ENCODE results near the gene ARL5C. TPM values are rescaled to one million over a fixed set of nuclear protein-coding genes. Genes with fewer than 3 reads are reported as not detected.

ARL5C gene
- total and polyA plus RNA-seq, 4 experiments from 2014 or later, result not detected

DNA sequence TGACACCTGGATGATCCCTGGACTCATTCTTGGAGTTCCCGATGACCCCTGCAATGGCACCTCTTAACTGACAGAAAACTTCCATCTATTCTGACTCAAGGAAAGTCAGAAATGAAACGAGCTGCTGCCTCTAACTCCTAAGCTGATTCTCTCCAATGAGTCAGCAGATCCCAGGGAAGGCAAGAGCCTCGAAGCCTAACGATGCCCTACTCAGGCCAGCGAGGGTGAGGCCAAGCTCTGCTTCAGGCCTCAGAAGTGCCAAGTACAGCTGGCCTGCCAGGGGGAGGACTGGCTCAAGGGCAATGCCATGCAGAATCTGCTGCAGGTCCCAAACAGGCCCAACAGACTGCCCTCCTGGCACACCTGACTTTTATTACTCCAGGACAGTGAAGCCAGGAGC, 50.8 kb downstream of the ARL5C start:
- Histone ChIP-seq H3K4me3 (ENCODE audit: low read length in 2 of 2) (no peak overlapping the region), H3K27ac (ENCODE audit: low read depth, low read length) (no peak overlapping the region), H3K9me3 (ENCODE audit: control insufficient read depth in 1 of 2, low read length in 2 of 2) (no peaks in the 10 kb centered on the region), H3K27me3 (ENCODE audit: insufficient read depth, low read length) (no peaks in the 10 kb centered on the region), H3K4me1 (ENCODE audit: insufficient read depth, low read length) (no peaks in the 10 kb centered on the region), H3K36me3 (ENCODE audit: insufficient read depth, low read length) (no peaks in the 10 kb centered on the region)
- no peak for DNase-seq
- no peaks in the 10 kb centered on the region for H3K36me3 Mint-ChIP-seq
- H3K4me3 Mint-ChIP-seq, result no peak overlapping the region
- no peak overlapping the region for H3K27ac Mint-ChIP-seq
- CTCF ChIA-PET (ENCODE audit: partially characterized antibody), result interaction anchor here (1.3 kb wide), 1 partner anchor 36 kb away, joined by 3 read pairs; the partner anchor contains the start of gene PLXDC1
- peaks cover 0 to 3% (median under 1%) of the 10 kb centered on the region in 4 donors for H3K4me1 Mint-ChIP-seq
- no peaks in the 10 kb centered on the region for H3K9me3 Mint-ChIP-seq
- H3K27me3 Mint-ChIP-seq, result no peaks in the 10 kb centered on the region
- intact Hi-C loops (cut with micrococcal nuclease), result no loop called here
- POLR2A ChIA-PET (ENCODE audit: partially characterized antibody), result no interaction called here

DNA sequence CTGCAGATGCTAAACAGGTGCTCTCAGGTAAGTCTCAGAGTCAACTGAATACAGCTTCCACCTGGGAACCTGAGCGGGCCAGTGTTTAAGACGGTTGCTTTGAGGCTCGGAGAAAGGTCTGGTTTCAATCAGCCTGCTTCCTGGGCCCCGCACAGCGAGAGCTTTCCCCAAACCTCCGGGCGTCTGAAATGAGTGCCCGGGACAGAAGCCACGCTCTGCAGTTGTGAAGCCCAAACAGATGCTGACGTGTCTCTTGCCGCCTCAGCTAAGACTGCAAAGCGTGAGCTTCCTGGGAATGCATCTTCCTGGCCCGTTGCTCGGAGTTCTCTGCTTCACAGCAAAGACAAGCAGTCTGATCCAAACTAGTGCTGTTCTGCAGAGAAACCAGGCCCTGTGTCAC, 51.2 kb downstream of the ARL5C start:
- H3K9me3 Mint-ChIP-seq, result no peaks in the 10 kb centered on the region
- no peaks in the 10 kb centered on the region for H3K27me3 Mint-ChIP-seq
- Histone ChIP-seq H3K9me3 (ENCODE audit: control insufficient read depth in 1 of 2, low read length in 2 of 2) (no peaks in the 10 kb centered on the region), H3K27me3 (ENCODE audit: insufficient read depth, low read length) (no peaks in the 10 kb centered on the region), H3K4me1 (ENCODE audit: insufficient read depth, low read length) (no peaks in the 10 kb centered on the region), H3K27ac (ENCODE audit: low read depth, low read length) (no peak overlapping the region), H3K4me3 (ENCODE audit: low read length in 2 of 2) (no peak overlapping the region), H3K36me3 (ENCODE audit: insufficient read depth, low read length) (no peaks in the 10 kb centered on the region)
- no peaks in the 10 kb centered on the region for H3K36me3 Mint-ChIP-seq
- H3K4me3 Mint-ChIP-seq, result no peak overlapping the region
- ChIA-PET CTCF (ENCODE audit: partially characterized antibody) (interaction anchor here (0.7 to 1.3 kb wide), 2 partner anchors 37 to 132 kb away, joined by 3 to 4 read pairs; partner anchors contain the start of gene PLXDC1), POLR2A (ENCODE audit: partially characterized antibody) (no interaction called here)
- H3K27ac Mint-ChIP-seq, result no peak overlapping the region
- peaks cover 0 to 3% (median 1%) of the 10 kb centered on the region in 4 donors for H3K4me1 Mint-ChIP-seq
- intact Hi-C loops (cut with micrococcal nuclease), result no loop called here
- no peak for DNase-seq

DNA sequence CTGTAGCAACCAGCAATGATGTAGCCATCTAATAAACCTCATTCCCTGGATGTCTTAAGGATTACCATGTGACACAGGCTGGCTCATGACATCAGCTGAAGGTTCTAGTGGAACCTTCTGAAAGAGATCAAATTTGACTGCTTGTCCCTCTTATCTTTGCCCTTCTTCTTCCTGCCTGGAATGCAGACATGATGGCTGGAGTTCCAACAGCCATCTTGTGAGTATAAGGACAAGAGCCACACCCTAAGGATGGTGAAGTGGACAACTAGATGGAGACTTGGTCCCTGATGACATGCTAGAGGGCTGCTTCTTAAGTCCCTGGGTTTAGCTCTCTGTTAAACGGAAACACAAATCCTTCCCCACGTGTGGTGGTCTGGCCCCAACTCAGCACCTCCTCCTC, 52.1 kb downstream of the ARL5C start:
- Mint-ChIP-seq H3K4me3 (no peak overlapping the region), H3K36me3 (no peaks in the 10 kb centered on the region), H3K9me3 (no peaks in the 10 kb centered on the region), H3K27ac (peak overlapping the region in 2 of 7 donors; percentile 36 to 61), H3K27me3 (no peaks in the 10 kb centered on the region), H3K4me1 (peaks cover 0 to 3% (median 1%) of the 10 kb centered on the region in 4 donors)
- POLR2A ChIA-PET (ENCODE audit: partially characterized antibody), result no interaction called here
- no peaks in the 10 kb centered on the region for H3K36me3 ChIP-seq (ENCODE audit: insufficient read depth, low read length)
- DNase-seq, result no peak
- H3K4me1 ChIP-seq (ENCODE audit: insufficient read depth, low read length), result no peaks in the 10 kb centered on the region
- H3K9me3 ChIP-seq (ENCODE audit: control insufficient read depth in 1 of 2, low read length in 2 of 2), result no peaks in the 10 kb centered on the region
- CTCF ChIA-PET (ENCODE audit: partially characterized antibody), result no interaction called here
- intact Hi-C loops (cut with micrococcal nuclease), result no loop called here
- no peak overlapping the region for H3K4me3 ChIP-seq (ENCODE audit: low read length in 2 of 2)
- no peaks in the 10 kb centered on the region for H3K27me3 ChIP-seq (ENCODE audit: insufficient read depth, low read length)
- no peak overlapping the region for H3K27ac ChIP-seq (ENCODE audit: low read depth, low read length)

DNA sequence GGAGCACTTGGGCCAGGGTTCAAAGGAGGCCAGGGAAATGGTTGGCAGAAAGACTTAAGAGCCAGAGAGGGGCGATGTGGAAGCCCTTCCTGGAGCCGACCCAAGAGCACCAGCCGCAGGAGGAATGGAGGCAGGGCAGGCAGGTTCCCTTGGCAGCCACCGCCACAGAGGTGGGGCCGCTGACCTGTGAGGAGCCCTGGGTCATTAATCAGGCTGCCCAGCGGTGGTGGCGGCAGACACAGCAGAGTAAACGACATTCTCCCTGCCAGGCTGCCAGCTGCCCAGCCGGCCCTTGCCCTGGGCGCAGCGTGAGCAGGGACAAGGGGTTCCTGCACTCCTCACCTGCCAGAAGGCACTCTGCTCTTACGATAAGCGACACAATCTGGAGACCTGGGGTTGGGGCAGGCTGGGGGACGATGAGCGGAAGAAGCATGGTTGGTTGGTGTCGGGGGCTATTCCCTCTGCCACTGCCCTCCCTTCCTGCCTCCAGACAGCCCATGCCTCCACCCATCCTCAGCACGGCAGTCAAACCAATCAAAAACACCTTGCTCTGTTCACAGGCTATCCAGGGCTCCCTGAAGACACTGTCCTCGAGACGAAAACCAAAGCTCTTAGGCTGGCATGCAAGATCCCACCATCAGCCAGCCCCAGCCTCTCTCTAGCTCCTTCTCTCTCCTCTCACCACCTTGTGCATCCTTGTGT, 55.4 kb downstream of the ARL5C start:
- peak overlapping the region in 3 of 7 donors; percentile 55 to 80 (median 70) for H3K27ac Mint-ChIP-seq
- no peaks in the 10 kb centered on the region for H3K36me3 Mint-ChIP-seq
- no peaks in the 10 kb centered on the region for H3K9me3 ChIP-seq (ENCODE audit: control insufficient read depth in 1 of 2, low read length in 2 of 2)
- H3K4me3 Mint-ChIP-seq, result no peak overlapping the region
- H3K4me1 Mint-ChIP-seq, result peaks cover 0 to 2% (median 0%) of the 10 kb centered on the region in 4 donors
- H3K4me1 ChIP-seq (ENCODE audit: insufficient read depth, low read length), result no peaks in the 10 kb centered on the region
- no peaks in the 10 kb centered on the region for H3K27me3 Mint-ChIP-seq
- no peaks in the 10 kb centered on the region for H3K27me3 ChIP-seq (ENCODE audit: insufficient read depth, low read length)
- no peaks in the 10 kb centered on the region for H3K9me3 Mint-ChIP-seq
- POLR2A ChIA-PET (ENCODE audit: partially characterized antibody), result no interaction called here
- no peaks in the 10 kb centered on the region for H3K36me3 ChIP-seq (ENCODE audit: insufficient read depth, low read length)
- no peak overlapping the region for H3K27ac ChIP-seq (ENCODE audit: low read depth, low read length)
- CTCF ChIA-PET (ENCODE audit: partially characterized antibody), result interaction anchor here (2.7 kb wide), 1 partner anchor 43 kb away, joined by 6 read pairs; no protein-coding TSS in a partner anchor
- intact Hi-C loops (cut with micrococcal nuclease), result no loop called here
- no peak overlapping the region for H3K4me3 ChIP-seq (ENCODE audit: low read length in 2 of 2)
- DNase-seq, result no peak

DNA sequence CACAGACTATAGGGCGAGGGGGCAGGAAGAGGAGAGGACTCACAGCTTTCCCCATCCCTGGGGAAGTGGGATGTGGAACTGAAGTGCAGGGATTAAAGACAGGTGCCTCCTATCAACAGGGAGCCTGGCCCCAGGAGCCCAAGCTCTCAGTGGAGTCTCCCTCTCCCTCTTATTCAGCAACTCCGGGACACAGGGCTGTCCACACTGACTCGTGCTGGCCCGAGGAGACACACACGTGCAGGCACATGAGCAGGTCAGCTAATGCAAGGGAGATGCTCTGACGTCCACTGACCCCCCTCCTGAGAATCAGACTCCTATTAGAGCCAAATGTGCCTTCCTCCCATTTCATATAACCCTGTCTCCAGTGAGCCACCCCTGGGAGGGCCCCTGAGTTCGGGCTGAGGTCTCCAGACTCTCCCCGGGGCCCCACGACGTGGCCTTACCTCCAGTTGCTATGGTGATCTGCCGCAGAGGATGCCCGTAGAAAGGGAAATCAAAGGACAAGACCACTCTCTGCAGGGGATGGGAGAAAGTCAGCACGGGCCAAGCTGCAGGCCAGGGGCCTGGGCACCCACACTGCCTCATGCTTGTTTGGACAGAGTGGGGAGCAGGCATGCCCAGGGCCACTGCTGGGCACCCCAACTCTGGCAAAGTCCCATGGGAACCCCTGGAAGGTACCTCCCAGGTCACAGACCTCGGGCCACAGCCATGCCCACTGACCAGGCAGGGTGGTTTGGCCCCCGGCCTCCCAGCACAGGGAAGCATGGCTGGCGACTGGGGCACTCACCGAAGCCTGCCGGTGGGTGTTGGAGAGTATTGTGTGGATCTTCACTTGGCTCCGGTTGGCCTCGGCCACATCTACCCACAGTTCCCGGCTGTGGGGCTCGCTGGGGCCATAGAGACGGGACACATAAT, 57.2 kb downstream of the ARL5C start:
- Histone ChIP-seq H3K36me3 (ENCODE audit: insufficient read depth, low read length) (no peaks in the 10 kb centered on the region), H3K9me3 (ENCODE audit: control insufficient read depth in 1 of 2, low read length in 2 of 2) (no peaks in the 10 kb centered on the region), H3K4me1 (ENCODE audit: insufficient read depth, low read length) (no peaks in the 10 kb centered on the region), H3K27ac (ENCODE audit: low read depth, low read length) (no peak overlapping the region), H3K4me3 (ENCODE audit: low read length in 2 of 2) (no peak overlapping the region), H3K27me3 (ENCODE audit: insufficient read depth, low read length) (no peaks in the 10 kb centered on the region)
- Mint-ChIP-seq H3K4me3 (no peak overlapping the region), H3K36me3 (no peaks in the 10 kb centered on the region), H3K4me1 (peaks cover 0 to 2% (median 0%) of the 10 kb centered on the region in 4 donors), H3K27ac (no peak overlapping the region), H3K9me3 (no peaks in the 10 kb centered on the region), H3K27me3 (no peaks in the 10 kb centered on the region)
- no peak for DNase-seq
- ChIA-PET CTCF (ENCODE audit: partially characterized antibody) (interaction anchor here (0.6 to 2.7 kb wide), 3 partner anchors 45 to 175 kb away, joined by 3 to 6 read pairs (median 4); no protein-coding TSS in a partner anchor), POLR2A (ENCODE audit: partially characterized antibody) (no interaction called here)
- intact Hi-C loops (cut with micrococcal nuclease), result no loop called here

DNA sequence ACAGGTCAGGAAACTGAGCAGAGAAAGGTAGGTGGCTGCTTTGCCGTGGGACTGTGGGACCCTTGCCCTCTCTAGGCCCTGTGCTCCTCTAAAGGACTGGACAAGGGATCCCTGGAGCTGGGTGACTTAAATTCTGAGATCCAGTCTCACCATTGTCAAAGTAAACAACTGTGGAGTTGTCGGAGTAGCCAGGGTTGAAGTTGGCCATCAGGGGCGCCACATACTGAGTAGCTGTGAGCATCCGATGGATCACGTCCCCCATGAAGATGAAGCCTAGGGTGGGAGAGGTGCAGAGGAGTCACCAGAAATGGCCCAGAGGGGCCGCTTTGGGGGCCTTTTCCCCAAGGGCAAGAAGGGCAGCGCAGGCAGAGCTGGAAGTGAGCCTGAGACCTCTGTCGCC, 58.0 kb downstream of the ARL5C start:
- Histone ChIP-seq H3K36me3 (ENCODE audit: insufficient read depth, low read length) (no peaks in the 10 kb centered on the region), H3K4me1 (ENCODE audit: insufficient read depth, low read length) (no peaks in the 10 kb centered on the region), H3K9me3 (ENCODE audit: control insufficient read depth in 1 of 2, low read length in 2 of 2) (no peaks in the 10 kb centered on the region), H3K27me3 (ENCODE audit: insufficient read depth, low read length) (no peaks in the 10 kb centered on the region), H3K27ac (ENCODE audit: low read depth, low read length) (no peak overlapping the region), H3K4me3 (ENCODE audit: low read length in 2 of 2) (no peak overlapping the region)
- peak overlapping the region in 2 of 7 donors; percentile 24 to 46 for H3K27ac Mint-ChIP-seq
- H3K9me3 Mint-ChIP-seq, result no peaks in the 10 kb centered on the region
- intact Hi-C loops (cut with micrococcal nuclease), result no loop called here
- no peak for DNase-seq
- H3K36me3 Mint-ChIP-seq, result no peaks in the 10 kb centered on the region
- ChIA-PET CTCF (ENCODE audit: partially characterized antibody) (interaction anchor here (0.6 kb wide), 1 partner anchor 174 kb away, joined by 3 read pairs; no protein-coding TSS in a partner anchor), POLR2A (ENCODE audit: partially characterized antibody) (no interaction called here)
- H3K4me1 Mint-ChIP-seq, result peaks cover 0 to 2% (median 0%) of the 10 kb centered on the region in 4 donors
- no peaks in the 10 kb centered on the region for H3K27me3 Mint-ChIP-seq
- H3K4me3 Mint-ChIP-seq, result no peak overlapping the region

DNA sequence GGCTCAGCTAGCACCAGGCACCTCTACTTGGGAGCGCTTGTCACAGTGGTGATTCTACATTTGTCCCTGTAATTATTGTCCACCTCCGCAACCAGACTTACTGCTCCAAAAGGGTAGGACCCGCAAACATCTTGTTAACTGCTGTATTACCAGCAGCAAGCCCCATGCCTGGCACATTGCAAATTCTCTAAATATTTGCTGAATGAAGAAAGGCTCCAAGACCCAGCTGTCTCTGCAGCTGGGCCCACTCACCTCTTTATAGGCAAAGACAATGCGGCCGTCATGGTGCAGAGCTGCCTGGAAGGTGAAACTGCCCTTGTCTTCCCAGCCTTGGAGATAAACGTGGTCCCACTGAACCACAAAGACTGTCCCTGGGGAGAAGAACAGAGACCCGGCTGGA, 58.8 kb downstream of the ARL5C start:
- Mint-ChIP-seq H3K4me3 (no peak overlapping the region), H3K9me3 (no peaks in the 10 kb centered on the region), H3K27me3 (no peaks in the 10 kb centered on the region), H3K36me3 (no peaks in the 10 kb centered on the region), H3K4me1 (peaks cover 4 to 7% (median 6%) of the 10 kb centered on the region in 4 donors), H3K27ac (peak overlapping the region in 1 of 7 donors; percentile 37)
- Histone ChIP-seq H3K36me3 (ENCODE audit: insufficient read depth, low read length) (no peaks in the 10 kb centered on the region), H3K4me3 (ENCODE audit: low read length in 2 of 2) (no peak overlapping the region), H3K27me3 (ENCODE audit: insufficient read depth, low read length) (no peaks in the 10 kb centered on the region), H3K27ac (ENCODE audit: low read depth, low read length) (no peak overlapping the region), H3K4me1 (ENCODE audit: insufficient read depth, low read length) (peaks cover 6% of the 10 kb centered on the region), H3K9me3 (ENCODE audit: control insufficient read depth in 1 of 2, low read length in 2 of 2) (no peaks in the 10 kb centered on the region)
- intact Hi-C loops (cut with micrococcal nuclease), result no loop called here
- DNase-seq, result no peak
- ChIA-PET POLR2A (ENCODE audit: partially characterized antibody) (no interaction called here), CTCF (ENCODE audit: partially characterized antibody) (no interaction called here)

Measured in CD4-positive, alpha-beta memory T cell (primary cell).